Esophagus squamous epithelium (tissue), 4 donors: ENCODE measurements around the gene ARNT2.

ENCODE experiments used
- POLR2A ChIP-seq, 4 donors: fragments of 450-650 bp; IDR thresholded peaks; one replicate each; pipeline ENCODE4 v1.6.1; 2017; ENCODE audit warnings: antibody characterized with exemption in 4 of 4, mild to moderate bottlenecking in 4 of 4, moderate library complexity in 3 of 4
- TF ChIP-seq, protein P1 (sequence below), 6 experiments: fragments of 450-650 bp in 4 of 6; fragments of 200-600 bp in 2 of 6; sonication (generic) in 2 of 6; IDR thresholded peaks; one replicate each; pipeline ENCODE4 v1.5.1; 2016 to 2019; ENCODE audit warnings: antibody characterized with exemption in 6 of 6, mild to moderate bottlenecking in 4 of 6, moderate library complexity in 4 of 6

DNA sequence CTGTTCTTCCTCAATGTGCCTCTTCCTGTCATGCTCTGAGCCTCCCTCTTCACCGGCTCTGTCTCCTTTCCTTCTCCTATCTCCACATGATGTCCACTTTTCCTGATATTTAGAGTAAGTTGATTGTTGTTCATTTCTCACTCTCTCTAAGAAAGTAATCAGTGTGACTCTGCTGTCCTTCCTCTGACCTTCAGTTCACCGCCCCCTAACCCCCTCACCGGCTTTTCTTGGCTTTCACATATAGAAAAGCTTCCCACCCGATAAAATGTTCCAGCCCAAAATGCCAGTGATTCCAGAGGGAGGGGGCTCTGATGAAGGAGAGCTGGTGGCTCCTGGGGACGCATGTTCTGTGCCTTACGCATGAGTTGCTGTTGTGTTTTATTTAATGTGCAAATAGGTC lies 170.4 kb downstream of the ARNT2 start:
- TF ChIP-seq, protein P1, sequence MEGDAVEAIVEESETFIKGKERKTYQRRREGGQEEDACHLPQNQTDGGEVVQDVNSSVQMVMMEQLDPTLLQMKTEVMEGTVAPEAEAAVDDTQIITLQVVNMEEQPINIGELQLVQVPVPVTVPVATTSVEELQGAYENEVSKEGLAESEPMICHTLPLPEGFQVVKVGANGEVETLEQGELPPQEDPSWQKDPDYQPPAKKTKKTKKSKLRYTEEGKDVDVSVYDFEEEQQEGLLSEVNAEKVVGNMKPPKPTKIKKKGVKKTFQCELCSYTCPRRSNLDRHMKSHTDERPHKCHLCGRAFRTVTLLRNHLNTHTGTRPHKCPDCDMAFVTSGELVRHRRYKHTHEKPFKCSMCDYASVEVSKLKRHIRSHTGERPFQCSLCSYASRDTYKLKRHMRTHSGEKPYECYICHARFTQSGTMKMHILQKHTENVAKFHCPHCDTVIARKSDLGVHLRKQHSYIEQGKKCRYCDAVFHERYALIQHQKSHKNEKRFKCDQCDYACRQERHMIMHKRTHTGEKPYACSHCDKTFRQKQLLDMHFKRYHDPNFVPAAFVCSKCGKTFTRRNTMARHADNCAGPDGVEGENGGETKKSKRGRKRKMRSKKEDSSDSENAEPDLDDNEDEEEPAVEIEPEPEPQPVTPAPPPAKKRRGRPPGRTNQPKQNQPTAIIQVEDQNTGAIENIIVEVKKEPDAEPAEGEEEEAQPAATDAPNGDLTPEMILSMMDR (IDR thresholded peaks at IDR 0.05): no peak
- no peak for TF ChIP-seq POLR2A (IDR thresholded peaks at IDR 0.05)
